ENCODE data around the gene TRPM5. TPM values are rescaled to one million over a fixed set of nuclear protein-coding genes. Genes with fewer than 3 reads are reported as not detected.

TRPM5 gene
- total RNA-seq, 1 experiment from 2014 or later, result not detected

DNA sequence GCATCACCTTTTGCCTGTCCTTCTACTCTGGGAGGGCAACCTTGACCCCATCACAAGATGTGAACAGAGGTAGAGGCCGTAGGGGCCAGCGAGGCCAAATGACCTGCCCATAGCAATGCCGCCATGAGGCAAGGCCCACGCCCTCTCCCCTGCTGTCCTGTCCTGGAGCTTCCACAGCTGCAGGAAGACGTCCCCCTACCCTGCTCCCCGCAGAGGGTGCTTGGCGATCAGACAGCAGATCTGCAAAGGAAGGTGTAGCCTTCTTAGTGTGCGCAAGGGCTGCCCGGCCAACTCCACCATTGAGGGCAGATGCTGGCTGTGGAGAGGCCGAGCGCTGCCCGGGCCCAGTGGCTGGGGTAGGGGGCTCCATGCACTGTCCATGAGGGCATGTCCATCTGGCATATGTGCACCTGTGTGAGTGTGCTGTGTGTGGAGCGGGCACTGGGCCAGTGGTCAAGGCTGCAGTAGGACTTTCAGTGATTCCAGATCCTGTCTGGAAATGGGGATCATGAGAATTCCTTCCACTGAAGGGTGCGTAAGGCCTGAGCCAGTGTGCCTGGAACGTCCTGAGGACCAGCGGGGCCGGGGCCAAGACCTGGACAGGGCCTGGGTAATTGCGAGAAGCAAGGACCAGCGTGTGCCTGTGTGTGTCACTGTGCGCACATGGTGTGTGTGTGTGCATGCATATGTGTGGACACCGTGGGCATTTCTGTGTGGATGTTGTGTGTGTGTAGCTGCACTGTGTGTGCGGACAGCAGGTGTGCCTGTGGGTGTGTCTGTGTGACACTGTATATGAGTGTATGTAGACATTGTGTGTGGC, 11.0 kb downstream of the TRPM5 start:
- Histone ChIP-seq H3K4me3 (no peak overlapping the region), H3K9me3 (no peaks in the 10 kb centered on the region), H3K27me3 (peaks cover 5% of the 10 kb centered on the region), H3K36me3 (no peaks in the 10 kb centered on the region)
- no peak for DNase-seq

- Histone ChIP-seq H3K4me3 (no peak overlapping the region), H3K27me3 (no peaks in the 10 kb centered on the region; the same call in 1 of the 2 replicates), H3K36me3 (no peaks in the 10 kb centered on the region), H3K9me3 (no peaks in the 10 kb centered on the region)
- DNase-seq, result no peak
Observed at GRCh38 chr11:2432628-2433071, 11.7 kb downstream of the TRPM5 start.

GRCh38 chr11:2432171-2432621, 12.1 kb downstream of the TRPM5 start:
- H3K27me3 ChIP-seq, result no peaks in the 10 kb centered on the region; the same call in 1 of the 2 replicates
- no peak overlapping the region for H3K4me3 ChIP-seq
- H3K36me3 ChIP-seq, result no peaks in the 10 kb centered on the region
- DNase-seq, result no peak
- no peaks in the 10 kb centered on the region for H3K9me3 ChIP-seq

DNA sequence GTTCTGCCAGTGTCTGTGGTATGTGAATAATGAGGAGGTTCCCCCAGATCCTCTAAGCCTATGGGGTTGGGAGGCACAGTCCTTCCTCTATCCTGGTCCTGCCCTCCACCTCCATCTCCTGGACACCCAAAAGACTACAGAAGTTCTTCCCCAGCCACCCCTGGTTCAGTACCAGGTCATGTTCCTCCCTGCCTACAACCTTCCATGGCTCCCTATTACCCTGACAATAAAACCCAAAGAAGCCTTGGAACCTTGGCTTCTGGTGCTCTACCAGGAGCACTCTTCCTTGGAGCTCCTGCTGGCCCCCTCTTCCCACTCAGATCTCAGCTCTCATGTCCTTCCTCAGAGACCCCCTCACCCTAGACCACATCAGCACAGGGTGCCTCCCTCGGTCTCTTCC, 12.9 kb downstream of the TRPM5 start:
- Histone ChIP-seq H3K9me3 (no peaks in the 10 kb centered on the region), H3K4me3 (no peak overlapping the region), H3K27me3 (no peaks in the 10 kb centered on the region), H3K36me3 (no peaks in the 10 kb centered on the region)
- no peak for DNase-seq

DNA sequence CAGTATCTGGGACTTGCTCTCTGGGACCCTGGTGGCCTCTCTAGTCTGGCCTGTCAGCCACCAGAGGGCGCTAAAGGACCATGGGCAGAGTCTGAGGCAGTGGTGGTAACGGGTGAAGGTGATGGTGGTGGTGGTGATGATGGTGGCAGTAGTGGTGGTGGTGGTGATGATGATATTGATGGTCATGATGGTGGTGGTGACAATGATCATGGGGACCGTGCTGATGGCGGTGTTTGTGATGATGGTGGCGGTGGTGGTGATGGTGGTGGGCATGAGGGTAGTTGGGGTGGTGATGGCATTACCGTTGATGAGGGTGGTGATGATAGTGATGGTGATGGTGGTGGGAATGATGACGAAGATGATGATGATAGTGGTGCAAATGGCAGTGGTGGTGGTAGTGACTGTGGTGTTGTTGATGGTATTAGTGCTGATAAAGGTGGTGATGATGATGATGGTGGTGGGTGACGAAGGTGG, 16.0 kb downstream of the TRPM5 start:
- H3K27me3 ChIP-seq, result no peaks in the 10 kb centered on the region
- no peaks in the 10 kb centered on the region for H3K9me3 ChIP-seq
- no peak overlapping the region for H3K4me3 ChIP-seq
- H3K36me3 ChIP-seq, result no peaks in the 10 kb centered on the region
- peak; percentile 37 for DNase-seq

DNA sequence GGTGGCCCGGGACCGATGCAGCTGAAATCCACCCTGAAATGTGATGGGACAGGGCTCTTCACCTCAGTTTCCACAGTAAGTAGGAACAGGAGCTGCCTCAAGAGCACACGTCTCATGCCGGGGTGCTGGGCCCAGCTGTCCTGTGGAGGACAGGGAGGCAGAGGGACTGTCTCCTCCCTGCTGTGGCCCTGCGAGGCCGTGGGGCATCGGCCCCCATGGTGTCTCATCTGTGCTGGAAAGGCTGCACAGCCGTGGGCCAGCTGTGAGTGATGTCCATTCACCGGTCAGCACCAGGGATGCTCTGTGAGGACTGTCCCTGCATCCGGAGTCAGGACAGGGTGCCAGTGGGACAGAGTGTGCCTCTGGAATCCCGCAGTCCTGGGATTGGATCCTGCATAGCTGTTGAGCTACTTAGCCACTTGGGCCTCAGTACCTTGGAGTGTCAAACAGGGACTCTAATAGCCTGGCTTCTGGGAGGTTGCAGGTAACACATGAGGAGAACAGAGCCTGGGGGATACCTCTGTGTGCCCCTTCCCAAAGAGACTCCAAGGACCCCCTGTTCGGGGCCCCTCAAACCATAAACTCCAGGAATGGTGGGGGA, 16.5 kb downstream of the TRPM5 start:
- no peak for DNase-seq
- Histone ChIP-seq H3K9me3 (no peaks in the 10 kb centered on the region), H3K4me3 (no peak overlapping the region), H3K27me3 (no peaks in the 10 kb centered on the region), H3K36me3 (no peaks in the 10 kb centered on the region)

DNA sequence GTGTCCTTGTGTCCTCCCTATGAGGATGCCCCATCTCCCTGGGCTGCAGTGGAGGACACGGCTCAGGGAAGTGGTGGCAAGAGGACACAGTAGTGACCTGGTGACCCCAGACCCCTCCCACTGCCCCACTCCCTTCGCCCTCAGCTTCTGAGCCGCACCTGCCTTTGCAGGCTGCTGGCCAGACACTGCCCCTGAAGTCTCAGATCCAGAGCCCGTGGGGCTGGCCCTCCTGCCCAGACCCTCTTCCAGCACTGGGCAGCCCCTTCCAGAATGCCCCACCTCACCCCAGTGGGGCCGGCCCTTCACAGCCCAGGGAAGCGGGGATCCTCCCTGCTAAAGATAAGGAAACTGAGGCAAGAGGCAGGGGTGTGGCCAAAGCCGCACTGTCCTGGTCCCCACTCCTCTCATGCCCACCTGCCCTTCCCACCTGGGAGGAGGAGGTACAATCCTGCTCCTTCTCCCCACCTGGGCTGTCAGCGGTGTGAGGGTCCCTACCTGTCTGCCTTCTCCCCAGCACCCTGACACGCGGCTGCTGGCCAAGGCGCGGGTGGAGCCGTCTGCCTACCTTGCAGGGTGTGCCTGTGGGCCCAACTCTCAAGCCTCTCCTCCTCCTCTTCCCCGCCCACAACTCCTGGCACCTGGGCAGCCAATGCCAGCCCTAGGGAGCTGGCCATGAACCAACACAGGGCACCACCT, 17.3 kb downstream of the TRPM5 start:
- H3K36me3 ChIP-seq, result no peaks in the 10 kb centered on the region
- H3K27me3 ChIP-seq, result no peaks in the 10 kb centered on the region
- no peak for DNase-seq
- H3K4me3 ChIP-seq, result no peak overlapping the region
- H3K9me3 ChIP-seq, result no peaks in the 10 kb centered on the region

GRCh38 chr11:2426221-2426620, 18.1 kb downstream of the TRPM5 start:
- Histone ChIP-seq H3K9me3 (no peaks in the 10 kb centered on the region), H3K36me3 (no peaks in the 10 kb centered on the region), H3K27me3 (no peaks in the 10 kb centered on the region), H3K4me3 (no peak overlapping the region)
- no peak for DNase-seq

- no peaks in the 10 kb centered on the region for H3K27me3 ChIP-seq
- H3K36me3 ChIP-seq, result no peaks in the 10 kb centered on the region
- DNase-seq, result no peak
- H3K9me3 ChIP-seq, result no peaks in the 10 kb centered on the region
- no peak overlapping the region for H3K4me3 ChIP-seq
Observed at GRCh38 chr11:2425506-2425905, 18.8 kb downstream of the TRPM5 start.

DNA sequence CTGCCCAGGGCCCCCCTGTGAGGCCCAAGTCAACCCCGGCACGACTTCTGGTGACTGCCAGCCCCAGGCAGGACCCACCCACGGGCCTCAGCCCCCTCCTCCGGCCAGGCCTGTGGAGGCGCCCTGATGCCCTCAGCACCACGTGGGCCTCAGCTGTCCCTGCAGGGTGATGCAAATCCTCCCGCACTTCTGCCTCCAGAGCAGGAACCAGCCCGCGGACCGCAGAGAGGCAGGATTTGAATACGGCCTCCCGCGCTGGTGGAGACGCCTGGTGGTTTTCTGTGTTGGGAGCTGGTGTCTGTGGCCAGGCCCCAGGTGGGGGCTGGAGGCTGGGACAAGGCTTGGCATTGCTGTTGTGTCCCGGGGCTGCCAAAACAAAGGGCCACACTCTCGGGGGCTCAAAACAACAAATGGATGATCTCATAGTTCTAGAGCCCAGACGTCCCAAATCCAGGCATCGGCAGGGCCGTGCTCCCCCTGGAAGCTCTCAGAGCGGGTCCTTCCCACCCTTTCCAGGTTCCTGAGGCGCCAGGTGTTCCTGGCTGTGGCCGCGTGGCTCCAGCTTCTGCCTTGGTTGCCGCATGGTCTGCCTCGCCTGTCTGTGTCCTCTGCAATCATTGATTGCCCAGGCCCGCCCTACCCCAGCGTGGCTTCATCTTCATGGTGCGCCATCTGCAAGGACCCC, 19.4 kb downstream of the TRPM5 start:
- no peaks in the 10 kb centered on the region for H3K9me3 ChIP-seq
- no peak for DNase-seq
- no peaks in the 10 kb centered on the region for H3K36me3 ChIP-seq
- H3K27me3 ChIP-seq, result no peaks in the 10 kb centered on the region
- H3K4me3 ChIP-seq, result no peak overlapping the region

DNA sequence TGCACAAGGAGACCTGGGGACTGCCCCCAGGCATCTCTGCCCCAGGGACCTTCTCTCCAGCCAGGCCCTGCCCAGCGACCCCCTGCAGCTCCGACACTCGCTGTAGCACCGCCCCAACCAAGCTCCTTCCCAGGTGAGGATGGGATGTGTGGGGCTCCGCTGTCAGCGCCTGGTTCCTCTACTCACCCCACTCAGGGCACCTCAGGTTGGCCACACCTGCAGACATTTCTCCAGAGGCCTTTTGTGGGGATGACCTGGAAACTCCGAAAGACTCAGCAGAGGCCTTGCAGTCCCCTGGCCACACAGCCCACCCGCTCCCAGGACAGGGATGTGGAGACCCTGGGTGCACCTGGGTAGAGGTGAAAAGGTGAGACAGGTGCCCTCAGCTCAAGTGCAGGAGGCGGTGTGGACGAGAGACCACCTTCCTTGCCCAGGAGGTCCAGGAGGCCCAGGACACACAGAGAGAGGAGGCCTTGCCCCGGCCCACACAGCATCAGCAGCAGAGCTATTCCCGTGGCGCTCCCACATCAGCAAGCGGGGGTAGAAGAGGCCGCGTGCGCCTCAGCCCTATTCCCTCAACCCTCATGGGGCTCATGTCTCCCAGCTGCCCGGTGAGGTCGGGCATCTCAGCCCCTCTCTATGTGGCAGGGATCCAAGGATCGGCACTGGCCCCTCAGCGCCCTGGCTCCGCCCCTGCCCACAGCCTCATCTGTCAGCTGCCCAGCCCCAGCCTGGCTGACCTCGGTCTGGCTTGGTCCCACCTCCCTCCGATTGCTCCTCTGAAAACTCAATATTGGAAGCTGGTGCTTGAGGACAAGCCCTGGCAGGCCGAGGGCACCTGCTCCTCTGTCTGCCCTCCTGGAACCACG, 20.9 kb downstream of the TRPM5 start:
- Histone ChIP-seq H3K4me3 (no peak overlapping the region), H3K36me3 (no peaks in the 10 kb centered on the region), H3K9me3 (no peaks in the 10 kb centered on the region), H3K27me3 (no peaks in the 10 kb centered on the region)
- no peak for DNase-seq

GRCh38 chr11:2422461-2423156, 21.7 kb downstream of the TRPM5 start:
- H3K36me3 ChIP-seq, result no peaks in the 10 kb centered on the region

DNA sequence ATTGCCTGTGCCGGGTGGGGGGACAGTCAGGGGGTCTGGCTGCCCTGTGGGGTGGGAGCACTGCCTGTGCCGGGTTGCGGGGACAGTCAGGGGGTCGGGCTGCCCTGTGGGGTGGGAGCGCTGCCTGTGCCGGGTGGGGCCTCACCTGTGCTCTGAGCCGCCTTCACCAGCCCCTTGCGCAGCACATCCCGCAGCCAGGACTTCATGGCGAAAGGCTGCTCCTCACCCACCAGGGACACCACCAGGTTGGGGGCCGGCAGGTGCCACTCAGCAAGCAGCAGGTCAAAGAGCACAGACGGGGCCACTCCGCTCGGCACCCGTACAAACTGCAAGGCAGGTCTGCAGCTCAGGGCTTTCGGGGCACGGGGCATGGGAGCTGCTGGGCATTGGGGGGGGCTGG, 22.3 kb downstream of the TRPM5 start:
- no peak overlapping the region for H3K4me3 ChIP-seq
- H3K9me3 ChIP-seq, result no peaks in the 10 kb centered on the region
- H3K36me3 ChIP-seq, result no peaks in the 10 kb centered on the region
- DNase-seq, result no peak
- no peaks in the 10 kb centered on the region for H3K27me3 ChIP-seq

More at GRCh38 chr11:2422461-2423156, 21.7 kb downstream of the TRPM5 start:
- DNase-seq, result no peak
- H3K4me3 ChIP-seq, result no peak overlapping the region
- H3K27me3 ChIP-seq, result no peaks in the 10 kb centered on the region
- no peaks in the 10 kb centered on the region for H3K9me3 ChIP-seq

DNA sequence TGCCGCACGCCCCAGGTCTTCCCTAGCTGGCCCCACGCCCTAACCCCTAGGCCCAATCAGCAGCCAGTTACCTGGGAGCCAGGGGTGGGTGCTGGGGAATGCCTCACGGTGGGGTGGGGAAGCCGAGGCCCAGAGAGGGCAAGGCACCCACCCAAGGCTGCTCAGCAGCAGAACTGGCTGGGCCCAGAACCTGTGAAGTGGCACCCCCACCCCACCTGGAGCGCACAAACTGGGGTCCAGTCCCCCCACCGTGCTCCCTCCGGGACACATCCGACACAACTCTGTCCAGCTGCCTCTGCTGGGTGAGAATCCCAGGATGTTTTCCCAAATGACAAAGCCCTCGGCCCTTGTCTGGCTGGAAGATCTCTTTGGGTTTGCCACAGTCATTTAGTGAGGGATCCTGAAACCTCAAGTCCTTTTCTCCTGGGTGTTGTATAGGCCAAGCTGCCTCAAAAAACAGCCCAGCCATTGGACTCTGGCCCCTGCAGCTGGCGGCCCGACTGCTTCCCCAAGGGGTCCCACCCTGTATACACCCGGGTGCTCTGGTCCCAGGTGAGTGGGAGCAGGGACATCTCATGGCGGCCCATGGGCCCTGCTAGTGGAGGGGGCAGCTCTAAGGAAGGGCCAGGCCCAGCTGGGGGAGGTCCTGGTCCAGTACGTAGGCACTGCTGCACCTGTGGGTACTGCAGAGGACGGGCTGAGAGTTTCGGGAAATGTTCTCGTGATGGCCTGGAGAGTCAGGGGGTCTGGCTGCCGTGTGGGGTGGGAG, 22.9 kb downstream of the TRPM5 start:
- DNase-seq, result no peak
- H3K4me3 ChIP-seq, result no peak overlapping the region
- H3K9me3 ChIP-seq, result no peaks in the 10 kb centered on the region
- no peaks in the 10 kb centered on the region for H3K27me3 ChIP-seq
- no peaks in the 10 kb centered on the region for H3K36me3 ChIP-seq
